ENCODE results near the gene PELI2. TPM values are rescaled to one million over a fixed set of nuclear protein-coding genes. Genes with fewer than 3 reads are reported as not detected.

PELI2 gene
- total RNA-seq, 1 donor = 3.0 TPM

DNA sequence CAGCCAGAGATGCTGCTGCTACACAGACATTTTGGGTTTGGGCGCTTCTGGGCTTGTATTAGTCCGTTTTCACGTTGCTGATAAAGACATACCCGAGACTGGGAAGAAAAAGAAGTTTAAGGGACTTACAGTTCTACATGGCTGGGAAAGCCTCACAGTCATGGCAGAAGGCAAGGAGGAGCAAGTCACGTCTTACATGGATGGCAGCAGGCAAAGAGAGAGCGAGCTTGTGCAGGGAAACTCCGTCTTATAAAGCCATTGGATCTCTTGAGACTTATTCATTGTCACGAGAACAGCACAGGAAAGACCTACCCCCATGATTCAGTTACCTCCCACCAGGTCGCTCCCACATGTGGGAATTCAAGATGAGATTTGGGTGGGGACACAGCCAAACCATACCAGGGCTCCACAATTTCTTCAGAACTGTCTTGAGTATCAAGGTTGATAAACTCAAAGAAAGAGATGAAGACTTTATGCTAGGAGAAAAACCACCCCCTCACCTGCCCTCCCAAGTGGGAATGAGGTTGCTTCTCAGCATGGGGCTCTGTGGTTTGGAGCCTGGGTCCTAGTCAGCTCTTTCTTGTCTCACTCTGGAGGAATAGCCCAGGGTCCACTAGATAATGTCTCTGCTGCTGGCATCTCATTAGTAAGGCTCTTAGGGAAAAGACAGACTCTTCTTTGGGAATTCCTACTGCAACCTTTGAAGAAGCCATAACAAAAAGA, 200.3 kb downstream of the PELI2 start:
- DNase-seq (ENCODE audit: low read depth) = no peak
- H3K4me3 ChIP-seq (ENCODE audit: low read depth, low read length) = no peak overlapping the region
- TF ChIP-seq, protein P1, sequence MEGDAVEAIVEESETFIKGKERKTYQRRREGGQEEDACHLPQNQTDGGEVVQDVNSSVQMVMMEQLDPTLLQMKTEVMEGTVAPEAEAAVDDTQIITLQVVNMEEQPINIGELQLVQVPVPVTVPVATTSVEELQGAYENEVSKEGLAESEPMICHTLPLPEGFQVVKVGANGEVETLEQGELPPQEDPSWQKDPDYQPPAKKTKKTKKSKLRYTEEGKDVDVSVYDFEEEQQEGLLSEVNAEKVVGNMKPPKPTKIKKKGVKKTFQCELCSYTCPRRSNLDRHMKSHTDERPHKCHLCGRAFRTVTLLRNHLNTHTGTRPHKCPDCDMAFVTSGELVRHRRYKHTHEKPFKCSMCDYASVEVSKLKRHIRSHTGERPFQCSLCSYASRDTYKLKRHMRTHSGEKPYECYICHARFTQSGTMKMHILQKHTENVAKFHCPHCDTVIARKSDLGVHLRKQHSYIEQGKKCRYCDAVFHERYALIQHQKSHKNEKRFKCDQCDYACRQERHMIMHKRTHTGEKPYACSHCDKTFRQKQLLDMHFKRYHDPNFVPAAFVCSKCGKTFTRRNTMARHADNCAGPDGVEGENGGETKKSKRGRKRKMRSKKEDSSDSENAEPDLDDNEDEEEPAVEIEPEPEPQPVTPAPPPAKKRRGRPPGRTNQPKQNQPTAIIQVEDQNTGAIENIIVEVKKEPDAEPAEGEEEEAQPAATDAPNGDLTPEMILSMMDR (IDR thresholded peaks at IDR 0.05; ENCODE audit: insufficient read depth, low read depth, low read length) = no peak

DNA sequence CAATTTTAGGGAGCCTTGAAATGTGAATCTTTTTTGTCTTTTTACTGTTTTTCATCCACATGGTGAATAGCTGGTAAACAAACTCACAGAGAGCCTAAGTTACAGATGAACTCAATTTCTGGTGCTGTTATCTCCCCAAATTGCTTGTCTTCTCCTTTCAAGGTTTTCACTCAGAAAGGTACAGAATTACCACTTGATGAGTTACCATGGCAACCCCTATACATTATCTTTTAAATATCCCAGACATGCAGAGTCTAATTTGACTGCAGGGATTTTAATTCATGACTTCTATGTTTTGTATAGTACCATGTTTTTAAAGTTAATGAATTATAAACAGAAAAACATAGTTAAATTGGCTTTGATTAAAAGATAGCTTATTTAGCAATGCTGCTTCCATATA, 203.7 kb downstream of the PELI2 start:
- TF ChIP-seq, protein P1 (IDR thresholded peaks at IDR 0.05; ENCODE audit: insufficient read depth, low read depth, low read length) = no peak
- no peak for DNase-seq (ENCODE audit: low read depth)
- H3K4me3 ChIP-seq (ENCODE audit: low read depth, low read length) = no peak overlapping the region

DNA sequence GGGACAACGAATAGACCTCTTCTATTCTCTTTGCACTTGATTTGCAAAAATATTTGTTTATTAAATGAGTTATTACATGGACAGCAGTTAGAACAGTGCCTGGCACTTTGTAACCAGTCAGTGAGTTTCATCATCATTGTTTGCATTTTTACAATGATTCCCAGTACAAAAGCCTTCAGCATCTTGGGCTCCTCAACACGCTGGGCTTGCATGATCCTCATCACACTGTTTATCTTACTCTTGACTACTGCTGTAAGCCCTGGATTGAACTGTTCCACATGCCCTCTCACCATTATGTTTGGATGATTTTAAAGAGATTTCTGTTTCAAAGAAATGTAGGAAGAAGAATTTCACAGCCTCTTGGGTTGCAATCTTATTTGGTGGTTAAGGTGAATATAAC, 204.3 kb downstream of the PELI2 start:
- no peak overlapping the region for H3K4me3 ChIP-seq (ENCODE audit: low read depth, low read length)
- DNase-seq (ENCODE audit: low read depth) = peak; percentile 43
- TF ChIP-seq, protein P1 (IDR thresholded peaks at IDR 0.05; ENCODE audit: insufficient read depth, low read depth, low read length) = no peak

DNA sequence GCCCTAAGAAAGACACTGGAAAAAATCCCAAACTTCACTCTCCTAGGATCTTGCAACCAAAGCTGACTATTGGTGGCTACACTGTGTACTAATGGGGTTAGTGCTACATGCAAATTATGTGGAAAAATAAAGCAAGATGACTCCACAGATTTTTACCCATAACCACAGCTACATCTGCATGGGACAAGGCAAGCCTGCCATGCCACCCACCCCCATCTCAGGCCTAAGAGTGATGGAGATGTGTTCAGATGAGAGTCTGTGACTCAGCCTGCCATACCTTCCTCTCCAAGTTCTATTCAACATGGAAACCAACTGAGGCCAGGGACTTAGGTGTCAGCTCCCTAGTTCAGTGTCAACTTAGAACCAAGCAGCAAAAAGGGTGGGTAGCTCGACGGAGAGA, 206.2 kb downstream of the PELI2 start:
- H3K4me3 ChIP-seq (ENCODE audit: low read depth, low read length) = no peak overlapping the region
- TF ChIP-seq, protein P1 (IDR thresholded peaks at IDR 0.05; ENCODE audit: insufficient read depth, low read depth, low read length) = no peak
- DNase-seq (ENCODE audit: low read depth) = no peak

DNA sequence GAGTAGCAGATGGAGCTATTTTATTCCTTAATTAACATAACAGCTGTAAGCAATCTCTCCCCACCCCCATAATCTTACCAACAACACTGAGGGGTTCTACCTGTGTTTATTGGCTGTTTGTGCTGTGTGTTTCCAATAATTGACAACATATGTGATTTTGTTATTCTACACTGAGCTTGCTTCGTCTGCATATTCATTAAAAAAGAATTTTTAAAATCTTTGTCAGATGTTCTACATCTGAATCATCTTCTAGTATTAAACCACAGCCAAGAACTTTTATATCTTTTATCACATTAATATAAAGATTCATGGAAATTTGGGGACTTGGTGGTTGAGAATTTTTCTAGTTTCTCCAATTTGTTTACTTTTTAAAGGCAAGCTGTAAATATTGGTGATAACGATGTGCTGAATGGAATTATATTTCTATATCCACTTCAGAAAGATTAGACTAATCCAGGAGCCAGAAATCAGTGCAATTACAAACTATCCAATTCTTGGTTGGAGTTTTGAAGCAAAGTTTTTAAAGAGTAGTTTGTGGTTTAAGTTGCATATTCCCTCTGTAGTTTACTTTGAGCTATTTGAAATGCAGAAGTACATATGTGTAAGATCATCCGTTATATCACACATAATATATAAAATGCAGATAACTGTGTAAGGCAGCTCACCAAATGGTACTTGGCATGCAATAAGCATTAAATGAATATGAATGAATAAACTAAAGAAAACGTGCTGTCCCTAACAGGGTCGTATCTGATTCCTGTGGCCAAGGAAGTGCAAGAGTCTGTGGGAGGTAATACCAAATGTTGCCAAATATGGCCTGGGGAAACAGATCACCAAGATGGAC, 206.9 kb downstream of the PELI2 start:
- DNase-seq (ENCODE audit: low read depth) = peak; percentile 34

DNA sequence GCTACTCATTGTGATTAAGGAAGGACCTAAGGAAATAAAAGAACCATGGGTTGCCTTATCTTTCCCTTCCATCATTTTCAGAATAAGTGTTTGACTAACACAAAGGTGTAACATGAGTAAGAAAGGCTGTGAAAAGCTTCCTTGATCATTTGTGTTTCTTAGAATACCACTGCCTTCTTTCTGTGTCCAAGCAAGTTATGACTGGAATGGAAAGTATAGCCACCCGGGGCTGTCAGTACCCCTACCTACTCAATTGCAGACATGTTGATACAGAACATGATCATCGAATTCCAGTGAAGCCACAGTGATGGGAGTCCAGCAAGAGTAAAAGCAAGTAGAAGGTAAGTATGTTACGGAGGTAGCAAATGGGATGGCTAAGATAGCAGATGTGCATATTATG, 209.8 kb downstream of the PELI2 start:
- no peak for DNase-seq (ENCODE audit: low read depth)
- H3K4me3 ChIP-seq (ENCODE audit: low read depth, low read length) = no peak overlapping the region
- TF ChIP-seq, protein P1 (IDR thresholded peaks at IDR 0.05; ENCODE audit: insufficient read depth, low read depth, low read length) = no peak

More for the DNA sequence above, 206.9 kb downstream of the PELI2 start:
- H3K4me3 ChIP-seq (ENCODE audit: low read depth, low read length) = no peak overlapping the region
- TF ChIP-seq, protein P1 (IDR thresholded peaks at IDR 0.05; ENCODE audit: insufficient read depth, low read depth, low read length) = no peak

Data from fibroblast of villous mesenchyme (primary cell).